ENCODE measurements around the gene RARA.

DNA sequence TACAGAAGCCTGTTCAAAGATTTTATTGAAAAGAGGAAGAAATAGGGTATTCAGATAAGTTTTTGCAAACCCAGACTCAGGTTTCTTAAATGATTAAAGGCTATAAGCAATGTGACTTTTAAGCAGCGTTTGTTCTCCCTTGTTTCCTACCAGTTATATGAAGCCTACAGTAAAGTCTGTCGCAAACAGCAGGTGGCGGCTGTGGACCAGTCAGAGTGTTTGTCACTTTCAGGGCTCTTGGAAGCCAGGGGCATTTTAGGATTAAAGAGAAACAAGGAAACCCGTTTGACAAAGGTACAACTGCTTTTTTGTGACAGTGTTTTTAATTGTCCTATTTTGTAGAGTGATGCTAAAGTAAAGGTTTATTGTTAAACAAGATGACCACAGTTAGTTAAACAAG lies 7.7 kb upstream of the RARA start:
- TF ChIP-seq, protein P1, sequence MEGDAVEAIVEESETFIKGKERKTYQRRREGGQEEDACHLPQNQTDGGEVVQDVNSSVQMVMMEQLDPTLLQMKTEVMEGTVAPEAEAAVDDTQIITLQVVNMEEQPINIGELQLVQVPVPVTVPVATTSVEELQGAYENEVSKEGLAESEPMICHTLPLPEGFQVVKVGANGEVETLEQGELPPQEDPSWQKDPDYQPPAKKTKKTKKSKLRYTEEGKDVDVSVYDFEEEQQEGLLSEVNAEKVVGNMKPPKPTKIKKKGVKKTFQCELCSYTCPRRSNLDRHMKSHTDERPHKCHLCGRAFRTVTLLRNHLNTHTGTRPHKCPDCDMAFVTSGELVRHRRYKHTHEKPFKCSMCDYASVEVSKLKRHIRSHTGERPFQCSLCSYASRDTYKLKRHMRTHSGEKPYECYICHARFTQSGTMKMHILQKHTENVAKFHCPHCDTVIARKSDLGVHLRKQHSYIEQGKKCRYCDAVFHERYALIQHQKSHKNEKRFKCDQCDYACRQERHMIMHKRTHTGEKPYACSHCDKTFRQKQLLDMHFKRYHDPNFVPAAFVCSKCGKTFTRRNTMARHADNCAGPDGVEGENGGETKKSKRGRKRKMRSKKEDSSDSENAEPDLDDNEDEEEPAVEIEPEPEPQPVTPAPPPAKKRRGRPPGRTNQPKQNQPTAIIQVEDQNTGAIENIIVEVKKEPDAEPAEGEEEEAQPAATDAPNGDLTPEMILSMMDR (IDR thresholded peaks at IDR 0.05; ENCODE audit: insufficient read depth, low read depth, low read length), result no peak
- TF ChIP-seq EZH2 (IDR thresholded peaks at IDR 0.05; ENCODE audit: insufficient read depth, low read length), result no peak
